ENCODE results near the gene ITPA. TPM values are rescaled to one million over a fixed set of nuclear protein-coding genes. Genes with fewer than 3 reads are reported as not detected.

ITPA gene
- total RNA-seq, 1 experiment from 2014 or later, result 117 TPM

DNA sequence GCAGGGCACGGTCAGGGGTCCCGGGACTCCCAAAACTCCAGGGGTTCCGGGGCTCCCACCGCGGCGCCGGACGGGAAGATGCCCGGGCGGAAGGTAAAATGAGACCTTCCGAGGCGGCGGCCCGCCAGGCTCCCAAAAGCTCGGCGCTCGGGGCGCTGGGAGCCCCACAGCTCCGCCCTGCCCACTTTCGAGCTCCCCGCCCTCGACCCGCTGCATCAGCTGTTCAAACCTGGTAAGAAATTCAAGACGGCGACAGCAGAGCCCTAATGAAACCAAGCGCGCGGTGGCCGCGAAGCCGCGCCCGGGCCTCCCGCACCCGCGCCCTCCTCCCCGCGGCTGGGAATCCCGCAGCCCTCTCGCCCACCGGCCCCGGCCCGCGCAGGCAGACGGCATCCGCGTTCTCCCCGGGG is 29.3 kb downstream of the ITPA start:
- TF ChIP-seq EZH2phosphoT487 (IDR thresholded peaks at IDR 0.05; ENCODE audit: borderline replicate concordance, low read length) (no peak), EZH2 (IDR thresholded peaks at IDR 0.05; ENCODE audit: low read length, unreplicated experiment) (no peak)
- TF ChIP-seq, protein P1, sequence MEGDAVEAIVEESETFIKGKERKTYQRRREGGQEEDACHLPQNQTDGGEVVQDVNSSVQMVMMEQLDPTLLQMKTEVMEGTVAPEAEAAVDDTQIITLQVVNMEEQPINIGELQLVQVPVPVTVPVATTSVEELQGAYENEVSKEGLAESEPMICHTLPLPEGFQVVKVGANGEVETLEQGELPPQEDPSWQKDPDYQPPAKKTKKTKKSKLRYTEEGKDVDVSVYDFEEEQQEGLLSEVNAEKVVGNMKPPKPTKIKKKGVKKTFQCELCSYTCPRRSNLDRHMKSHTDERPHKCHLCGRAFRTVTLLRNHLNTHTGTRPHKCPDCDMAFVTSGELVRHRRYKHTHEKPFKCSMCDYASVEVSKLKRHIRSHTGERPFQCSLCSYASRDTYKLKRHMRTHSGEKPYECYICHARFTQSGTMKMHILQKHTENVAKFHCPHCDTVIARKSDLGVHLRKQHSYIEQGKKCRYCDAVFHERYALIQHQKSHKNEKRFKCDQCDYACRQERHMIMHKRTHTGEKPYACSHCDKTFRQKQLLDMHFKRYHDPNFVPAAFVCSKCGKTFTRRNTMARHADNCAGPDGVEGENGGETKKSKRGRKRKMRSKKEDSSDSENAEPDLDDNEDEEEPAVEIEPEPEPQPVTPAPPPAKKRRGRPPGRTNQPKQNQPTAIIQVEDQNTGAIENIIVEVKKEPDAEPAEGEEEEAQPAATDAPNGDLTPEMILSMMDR (conservative IDR thresholded peaks at IDR 0.05; ENCODE audit: low read depth, low read length), result no peak
- Histone ChIP-seq H3K9ac (ENCODE audit: low read length) (peak overlapping the region; percentile 59; the same call in 1 of the 2 replicates), H3K9me2 (replicated peaks; ENCODE audit: low read length) (no peaks in the 10 kb centered on the region), H3K4me1 (ENCODE audit: insufficient read depth, low read length) (peaks cover 39% of the 10 kb centered on the region), H3K4me2 (ENCODE audit: low read length) (peak overlapping the region; percentile 98), H4K20me1 (ENCODE audit: low read length) (no peaks in the 10 kb centered on the region), H3K27ac (ENCODE audit: low read length) (no peak overlapping the region), H3K36me3 (ENCODE audit: low read depth, low read length) (peaks cover under 1% of the 10 kb centered on the region; the same call in 1 of the 2 replicates), H3F3A (ENCODE audit: low read length, unreplicated experiment) (no peaks in the 10 kb centered on the region), H3K4me3 (ENCODE audit: low read length) (peak overlapping the region; percentile 92), H3K79me2 (ENCODE audit: low read length) (0 out of 2 replicates have a peak, but pooled peaks cover 9% of the 10 kb centered on the region), H3K27me3 (ENCODE audit: low read length) (no peaks in the 10 kb centered on the region), H2AFZ (ENCODE audit: low read length) (peak overlapping the region; percentile 99), H3K9me3 (ENCODE audit: low read length) (no peaks in the 10 kb centered on the region)
- ATAC-seq (peak; percentile 23), DNase-seq (peak; percentile 51)
- ChIA-PET POLR2A (ENCODE audit: unreplicated experiment) (interaction anchor here (0.6 to 2.0 kb wide), 2 partner anchors 13 to 16 kb away, joined by 4 to 18 read pairs; no protein-coding TSS in a partner anchor), CTCF (interaction anchor here (0.5 kb wide), 1 partner anchor 20 kb away, joined by 5 read pairs; no protein-coding TSS in a partner anchor)
- intact Hi-C loops (cut with micrococcal nuclease), result no loop called here
- no TSS peak for BruUV-seq (replicated peaks)

DNA sequence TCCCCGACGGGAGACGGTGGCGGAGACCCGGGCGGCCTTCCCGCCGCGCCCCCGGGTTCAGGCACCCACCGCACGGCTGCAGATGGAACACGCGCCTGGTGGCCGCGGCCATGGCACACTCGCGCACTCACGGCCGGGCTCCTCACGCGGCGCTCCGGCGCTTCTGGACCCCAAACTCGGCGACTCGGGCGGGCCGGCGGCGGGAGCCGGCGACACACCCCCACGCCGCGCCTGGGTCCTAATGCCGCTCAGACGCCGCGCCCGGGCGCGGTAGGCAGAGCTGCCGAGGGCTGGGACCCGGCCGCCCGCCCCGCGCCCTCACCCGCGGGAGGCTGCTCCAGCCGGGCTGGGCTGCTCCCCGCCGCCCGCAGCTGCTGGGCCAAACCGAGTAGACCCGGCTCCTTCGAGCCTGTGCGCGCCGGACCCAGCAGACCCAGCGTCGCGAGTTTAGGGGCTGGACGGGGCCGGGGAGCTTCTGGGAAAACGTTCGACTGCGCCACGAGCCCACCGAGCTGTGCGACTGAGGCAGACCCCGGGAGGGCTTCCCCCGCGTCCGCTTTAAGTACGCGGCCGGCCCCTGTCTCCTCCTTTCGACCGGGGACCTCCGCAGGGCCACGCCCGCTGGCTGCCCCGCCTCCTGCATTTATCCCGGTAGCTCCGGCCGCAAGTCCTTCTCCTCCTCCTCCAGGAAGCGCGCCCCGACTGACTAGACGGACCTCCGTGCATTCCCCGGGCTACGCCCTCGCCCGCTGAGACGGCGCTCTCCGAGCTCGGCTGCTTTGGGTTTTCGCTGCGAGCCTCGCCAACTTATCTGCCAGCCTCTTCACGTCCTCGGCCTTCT is 29.9 kb downstream of the ITPA start, which contains the start of gene SLC4A11:
SLC4A11 (minus strand) TSS at position 165 of the 841 bp plus-strand sequence; CDS start at position 112, 53 bp downstream.
- ATAC-seq (peak; percentile 65), DNase-seq (peak; percentile 72)
- Histone ChIP-seq H3K4me3 (ENCODE audit: low read length) (peak within 1 kb of the TSS; percentile 92), H3K27me3 (ENCODE audit: low read length) (no peaks in the 10 kb centered on the region), H3K36me3 (ENCODE audit: low read depth, low read length) (no peaks in the 10 kb centered on the region), H3K27ac (ENCODE audit: low read length) (no peak within 1 kb of the TSS), H3K9me3 (ENCODE audit: low read length) (no peaks in the 10 kb centered on the region), H3K4me2 (ENCODE audit: low read length) (peak within 1 kb of the TSS; percentile 98), H3K4me1 (ENCODE audit: insufficient read depth, low read length) (peaks cover 39% of the 10 kb centered on the region), H3K9me2 (replicated peaks; ENCODE audit: low read length) (no peaks in the 10 kb centered on the region), H4K20me1 (ENCODE audit: low read length) (no peaks in the 10 kb centered on the region), H3K9ac (ENCODE audit: low read length) (peak within 1 kb of the TSS; percentile 59), H2AFZ (ENCODE audit: low read length) (peak within 1 kb of the TSS; percentile 99), H3F3A (ENCODE audit: low read length, unreplicated experiment) (no peaks in the 10 kb centered on the region), H3K79me2 (ENCODE audit: low read length) (0 out of 2 replicates have a peak, but pooled peaks cover 9% of the 10 kb centered on the region)
- BruUV-seq (replicated peaks), result no TSS peak
- CTCF ChIA-PET, result no interaction called here
- no peak for TF ChIP-seq EZH2 (IDR thresholded peaks at IDR 0.05; ENCODE audit: low read length, unreplicated experiment)
- TF ChIP-seq, protein P1 (conservative IDR thresholded peaks at IDR 0.05; ENCODE audit: low read depth, low read length), result no peak
- TF ChIP-seq EZH2phosphoT487 (IDR thresholded peaks at IDR 0.05; ENCODE audit: borderline replicate concordance, low read length), result no peak
- POLR2A ChIA-PET (ENCODE audit: unreplicated experiment), result interaction anchor here (0.5 to 2.0 kb wide), 7 partner anchors 12 to 179 kb away, joined by 3 to 18 read pairs (median 4); no protein-coding TSS in a partner anchor
- intact Hi-C loops (cut with micrococcal nuclease), result no loop called here

Measured in PC-3 (cell line).